DND-41 (cell line): ENCODE results near the gene PUM1.

Experiments used
- EZH2 ChIP-seq: IDR thresholded peaks from 3 replicates; pipeline ENCODE4 v1.6.1; 2012; ENCODE audit warnings: borderline replicate concordance, low read depth, mild to moderate bottlenecking, moderate library complexity, low read length, inconsistent platforms; ENCODE audit not compliant: severe bottlenecking
- TF ChIP-seq, protein P1 (sequence below): IDR thresholded peaks from 2 replicates; pipeline ENCODE4 v1.5.1; 2012; ENCODE audit warnings: borderline replicate concordance, low read length, moderate library complexity, mild to moderate bottlenecking; ENCODE audit not compliant: poor library complexity, severe bottlenecking; ENCODE audit errors: extremely low read depth

DNA sequence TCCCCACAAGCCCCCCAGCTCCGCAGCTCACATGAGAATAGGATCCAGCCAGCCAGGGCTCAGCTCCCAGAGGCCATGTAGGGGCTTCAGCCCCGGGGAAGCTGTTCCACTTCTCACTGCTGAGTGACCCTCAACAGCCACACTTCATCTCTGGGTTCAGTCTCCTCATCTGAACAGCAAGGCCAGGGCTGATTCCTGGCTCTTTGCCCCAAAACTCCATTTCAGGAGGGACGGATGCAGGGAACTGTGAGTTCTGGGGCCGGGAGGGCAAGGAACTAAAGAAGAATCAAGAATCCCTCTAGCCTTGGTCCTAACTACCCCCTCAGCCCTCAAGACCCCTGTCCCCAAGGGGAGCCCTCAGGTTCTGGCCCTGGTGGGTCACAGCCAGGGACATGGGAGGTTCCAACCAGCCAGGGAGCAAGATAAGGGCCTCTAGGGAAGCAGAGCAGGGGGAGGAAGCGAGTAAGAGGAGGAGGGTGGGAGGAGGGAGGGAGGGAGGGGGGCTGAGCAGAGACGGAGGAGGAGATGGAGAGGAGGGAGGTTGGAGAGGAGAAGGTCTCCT, 170.1 kb downstream of the PUM1 start:
- TF ChIP-seq, protein P1, sequence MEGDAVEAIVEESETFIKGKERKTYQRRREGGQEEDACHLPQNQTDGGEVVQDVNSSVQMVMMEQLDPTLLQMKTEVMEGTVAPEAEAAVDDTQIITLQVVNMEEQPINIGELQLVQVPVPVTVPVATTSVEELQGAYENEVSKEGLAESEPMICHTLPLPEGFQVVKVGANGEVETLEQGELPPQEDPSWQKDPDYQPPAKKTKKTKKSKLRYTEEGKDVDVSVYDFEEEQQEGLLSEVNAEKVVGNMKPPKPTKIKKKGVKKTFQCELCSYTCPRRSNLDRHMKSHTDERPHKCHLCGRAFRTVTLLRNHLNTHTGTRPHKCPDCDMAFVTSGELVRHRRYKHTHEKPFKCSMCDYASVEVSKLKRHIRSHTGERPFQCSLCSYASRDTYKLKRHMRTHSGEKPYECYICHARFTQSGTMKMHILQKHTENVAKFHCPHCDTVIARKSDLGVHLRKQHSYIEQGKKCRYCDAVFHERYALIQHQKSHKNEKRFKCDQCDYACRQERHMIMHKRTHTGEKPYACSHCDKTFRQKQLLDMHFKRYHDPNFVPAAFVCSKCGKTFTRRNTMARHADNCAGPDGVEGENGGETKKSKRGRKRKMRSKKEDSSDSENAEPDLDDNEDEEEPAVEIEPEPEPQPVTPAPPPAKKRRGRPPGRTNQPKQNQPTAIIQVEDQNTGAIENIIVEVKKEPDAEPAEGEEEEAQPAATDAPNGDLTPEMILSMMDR: no peak
- TF ChIP-seq EZH2: no peak
